Endodermal cell (in vitro differentiated cells): ENCODE data around the gene SORCS2. TPM values are rescaled to one million over a fixed set of nuclear protein-coding genes. Genes with fewer than 3 reads are reported as not detected.

Source experiments
- DNase-seq: peaks from one replicate; pipeline ENCODE4 v3.0.0-alpha.2; 2017
- H3K27ac ChIP-seq: 2 replicates; pipeline ENCODE4 v1.5.1; 2013; ENCODE audit warnings: mild to moderate bottlenecking, low read depth, low read length, moderate library complexity
- H3K27me3 ChIP-seq: 2 replicates; pipeline ENCODE4 v1.6.1; 2013; ENCODE audit warnings: mild to moderate bottlenecking, low read length, moderate library complexity; ENCODE audit not compliant: insufficient read depth, control insufficient read depth, poor library complexity, severe bottlenecking
- H3K36me3 ChIP-seq: 2 replicates; pipeline ENCODE4 v1.7.0; 2013; ENCODE audit warnings: mild to moderate bottlenecking, low read length, moderate library complexity; ENCODE audit not compliant: control insufficient read depth, insufficient read depth
- H3K4me1 ChIP-seq: one replicate; pipeline ENCODE4 v1.7.0; 2013; ENCODE audit warnings: low read length; ENCODE audit not compliant: control insufficient read depth, insufficient read depth
- H3K4me3 ChIP-seq: 2 replicates; pipeline ENCODE4 v1.5.1; 2013; ENCODE audit warnings: mild to moderate bottlenecking, low read length, moderate library complexity
- H3K9ac ChIP-seq: 2 replicates; pipeline ENCODE4 v1.6.1; 2013; ENCODE audit warnings: mild to moderate bottlenecking, low read length, moderate library complexity; ENCODE audit not compliant: poor library complexity, severe bottlenecking; ENCODE audit errors: extremely low read depth
- H3K9me3 ChIP-seq: 2 replicates; pipeline ENCODE4 v1.6.1; 2013; ENCODE audit warnings: mild to moderate bottlenecking, low read length, moderate library complexity; ENCODE audit not compliant: control insufficient read depth
- H3K27ac Mint-ChIP-seq: 2 replicates; pipeline ENCODE4 v1.8.0; 2020; ENCODE audit warnings: mixed read lengths
- H3K27me3 Mint-ChIP-seq: 2 replicates; pipeline ENCODE4 v1.8.0; 2021; ENCODE audit warnings: mild to moderate bottlenecking, mixed read lengths; ENCODE audit not compliant: insufficient read depth
- H3K36me3 Mint-ChIP-seq: 2 replicates; pipeline ENCODE4 v1.8.0; 2020; ENCODE audit warnings: low read depth, mixed read lengths
- H3K4me1 Mint-ChIP-seq: 2 replicates; pipeline ENCODE4 v1.8.0; 2020; ENCODE audit warnings: mixed read lengths
- H3K4me3 Mint-ChIP-seq: 2 replicates; pipeline ENCODE4 v1.8.0; 2020; ENCODE audit warnings: mild to moderate bottlenecking, moderate library complexity, mixed read lengths
- H3K9me3 Mint-ChIP-seq: 2 replicates; pipeline ENCODE4 v1.8.0; 2020; ENCODE audit warnings: mild to moderate bottlenecking, mixed read lengths
- CTCF ChIP-seq: fragments of 200-600 bp; sonication (generic); conservative IDR thresholded peaks from 2 replicates; pipeline ENCODE4 v1.5.0; 2021; ENCODE audit warnings: antibody characterized with exemption, mild to moderate bottlenecking
- WGBS, 2 experiments: methylation state at CpG; one replicate each; pipeline versions ENCODE4 v1.1.5 to v1.1.7; 2013; ENCODE audit warnings: missing lambda C conversion rate in 2 of 2, mixed read lengths in 1 of 2; ENCODE audit not compliant: insufficient coverage in 1 of 2, insufficient read length in 1 of 2; 5-methylcytosine and 5-hydroxymethylcytosine counted together
- long read RNA-seq, 4 experiments: library from polyadenylated mRNA in 2 of 4; library from RNA in 1 of 4; library from capped mRNA in 1 of 4; stranded (forward) in 3 of 4; unstranded in 1 of 4; transcript quantifications; one replicate each; pipeline ENCODE4 v2.0.0, GENCODE V29; 2020 to 2021; ENCODE audit warnings: inconsistent platforms in 1 of 4
- polyA plus RNA-seq, 2 experiments: library from polyadenylated mRNA; stranded (reverse); fragments of 50-300 nt; gene quantifications; one replicate each; pipeline ENCODE4 v1.2.3, GENCODE V29; 2013
- total RNA-seq, 2 donors: library from RNA; stranded (reverse); fragmentation: NEBNext Ultra II Directional in 1 of 2; extraction: Animal tissue kit (Norgen Biotek cat#: 25700) in 1 of 2; gene quantifications; 2 replicates in 1 of 2; 3 replicates in 1 of 2; pipeline ENCODE4 v1.2.1, GENCODE V29; 2021

The SORCS2 gene
- total RNA-seq, result 1 to 10 TPM; 1.4 to 1.9 TPM
- 10.6 TPM for polyA plus RNA-seq (2013, experiment 1 of 2)
- 9.6 TPM for polyA plus RNA-seq (2013, experiment 2 of 2)
- long read RNA-seq, experiment 1, result 0 reads
- long read RNA-seq, experiment 2, partial matches to known transcripts, result 1 of 1 reads
- long read RNA-seq, experiment 2, other reads (novel, unspliced or antisense), result 0 of 1 reads
- long read RNA-seq, experiment 3, result 0 reads
- long read RNA-seq, experiment 4, result 0 reads

DNA sequence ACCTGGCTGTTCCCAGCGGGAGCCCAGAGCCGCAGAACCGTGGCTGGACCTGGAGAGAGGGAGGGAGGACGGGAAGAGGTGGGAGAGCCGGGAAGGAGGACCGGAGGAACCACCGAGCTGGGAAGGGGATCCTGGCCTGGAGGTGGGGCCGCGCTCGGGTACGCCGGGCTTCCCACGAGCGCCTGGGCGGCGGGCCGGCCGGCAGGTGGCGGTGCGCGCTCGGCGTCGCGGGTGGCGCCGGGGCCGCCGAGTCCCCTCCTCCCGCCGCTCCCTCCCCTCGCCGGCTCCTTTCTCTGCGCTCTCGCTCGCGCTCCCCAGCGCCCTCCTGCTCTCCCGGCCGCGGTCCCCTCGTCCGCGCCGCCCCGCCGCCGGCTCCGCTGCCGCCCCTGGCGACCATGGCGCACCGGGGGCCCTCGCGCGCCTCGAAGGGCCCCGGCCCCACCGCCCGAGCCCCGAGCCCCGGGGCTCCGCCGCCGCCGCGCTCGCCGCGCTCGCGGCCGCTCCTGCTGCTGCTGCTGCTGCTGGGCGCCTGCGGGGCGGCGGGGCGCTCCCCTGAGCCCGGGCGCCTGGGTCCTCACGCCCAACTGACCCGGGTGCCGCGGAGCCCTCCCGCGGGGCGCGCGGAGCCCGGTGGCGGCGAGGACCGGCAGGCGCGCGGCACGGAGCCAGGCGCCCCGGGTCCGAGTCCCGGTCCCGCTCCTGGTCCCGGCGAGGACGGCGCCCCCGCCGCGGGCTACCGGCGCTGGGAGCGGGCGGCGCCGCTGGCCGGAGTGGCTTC, at the start of gene SORCS2:
TSS of gene SORCS2 (plus strand) at position 287 of the 778 bp plus-strand sequence.
- TF ChIP-seq CTCF, result peak; percentile 78
- H3K4me3 Mint-ChIP-seq, result peak within 1 kb of the TSS; percentile 48
- peak; percentile 87 for DNase-seq
- peaks cover 8% of the 10 kb centered on the region for H3K4me1 ChIP-seq
- no peaks in the 10 kb centered on the region for H3K36me3 ChIP-seq
- H3K9ac ChIP-seq, result no peak within 1 kb of the TSS
- peaks cover 92% of the 10 kb centered on the region for H3K27me3 ChIP-seq
- H3K27ac Mint-ChIP-seq, result no peak within 1 kb of the TSS
- H3K27me3 Mint-ChIP-seq, result peaks cover 87% of the 10 kb centered on the region
- H3K36me3 Mint-ChIP-seq, result no peaks in the 10 kb centered on the region
- H3K9me3 Mint-ChIP-seq, result no peaks in the 10 kb centered on the region
- no peaks in the 10 kb centered on the region for H3K9me3 ChIP-seq
- 0% methylated on average over 10 to 116 of the region's 116 CpGs for WGBS, 2 experiments
- peaks cover 5% of the 10 kb centered on the region for H3K4me1 Mint-ChIP-seq
- peak within 1 kb of the TSS; percentile 72 for H3K4me3 ChIP-seq
- no peak within 1 kb of the TSS for H3K27ac ChIP-seq

GRCh38 chr4:7144374-7145290, 47.7 kb upstream of the SORCS2 start:
- Histone ChIP-seq H3K27ac (no peak overlapping the region), H3K4me3 (no peak overlapping the region), H3K36me3 (no peaks in the 10 kb centered on the region), H3K4me1 (no peaks in the 10 kb centered on the region), H3K9me3 (no peaks in the 10 kb centered on the region), H3K9ac (no peak overlapping the region), H3K27me3 (no peaks in the 10 kb centered on the region)
- Mint-ChIP-seq H3K4me1 (no peaks in the 10 kb centered on the region), H3K27me3 (peaks cover under 1% of the 10 kb centered on the region), H3K36me3 (no peaks in the 10 kb centered on the region), H3K4me3 (no peak overlapping the region), H3K27ac (peak overlapping the region; percentile 52), H3K9me3 (no peaks in the 10 kb centered on the region)
- DNase-seq, result no peak
- no peak for TF ChIP-seq CTCF
- WGBS, 2 experiments, result 87 to 88% methylated on average over 16 to 17 of the region's 17 CpGs

- Histone ChIP-seq H3K4me1 (no peaks in the 10 kb centered on the region), H3K9me3 (no peaks in the 10 kb centered on the region), H3K9ac (no peak overlapping the region), H3K36me3 (no peaks in the 10 kb centered on the region), H3K4me3 (no peak overlapping the region), H3K27ac (no peak overlapping the region), H3K27me3 (no peaks in the 10 kb centered on the region)
- no peak for TF ChIP-seq CTCF
- no peaks in the 10 kb centered on the region for H3K4me1 Mint-ChIP-seq
- H3K27me3 Mint-ChIP-seq, result peaks cover 2% of the 10 kb centered on the region
- no peaks in the 10 kb centered on the region for H3K36me3 Mint-ChIP-seq
- 87 to 97% methylated on average over 5 to 14 of the region's 14 CpGs for WGBS, 2 experiments
- no peak overlapping the region for H3K4me3 Mint-ChIP-seq
- no peak overlapping the region for H3K27ac Mint-ChIP-seq
- no peaks in the 10 kb centered on the region for H3K9me3 Mint-ChIP-seq
- no peak for DNase-seq
Observed at GRCh38 chr4:7145291-7145934, 46.9 kb upstream of the SORCS2 start.
